Measurements from ENCODE around the gene GLG1. TPM values are rescaled to one million over a fixed set of nuclear protein-coding genes. Genes with fewer than 3 reads are reported as not detected.
A peak's percentile ranks its signal among the peaks of the same experiment; 100 is the strongest.

Gene GLG1
- total RNA-seq, 1 donor from 2014 or later = 153 TPM

DNA sequence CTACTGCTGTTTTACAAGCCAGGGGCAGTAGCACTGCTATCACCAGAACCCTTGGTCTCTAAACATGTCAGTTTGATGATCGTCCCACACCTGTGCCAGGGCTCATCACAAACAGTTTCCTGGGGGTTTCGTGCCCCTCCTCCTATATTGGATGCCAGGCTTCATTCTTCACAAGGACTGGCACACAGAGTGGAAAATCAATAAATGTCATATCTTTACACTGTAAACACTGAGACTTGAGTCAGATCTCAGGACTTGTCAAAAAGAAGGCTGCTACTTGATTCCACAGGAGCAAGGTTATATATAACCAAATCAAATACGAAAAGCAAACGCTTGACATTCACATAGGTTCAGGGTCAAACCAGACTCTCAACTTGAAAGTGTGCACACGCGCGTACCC lies 146.4 kb downstream of the GLG1 start:
- no peak for TF ChIP-seq EZH2 (IDR thresholded peaks at IDR 0.05; ENCODE audit: insufficient read depth, low read length)
- TF ChIP-seq, protein P1, sequence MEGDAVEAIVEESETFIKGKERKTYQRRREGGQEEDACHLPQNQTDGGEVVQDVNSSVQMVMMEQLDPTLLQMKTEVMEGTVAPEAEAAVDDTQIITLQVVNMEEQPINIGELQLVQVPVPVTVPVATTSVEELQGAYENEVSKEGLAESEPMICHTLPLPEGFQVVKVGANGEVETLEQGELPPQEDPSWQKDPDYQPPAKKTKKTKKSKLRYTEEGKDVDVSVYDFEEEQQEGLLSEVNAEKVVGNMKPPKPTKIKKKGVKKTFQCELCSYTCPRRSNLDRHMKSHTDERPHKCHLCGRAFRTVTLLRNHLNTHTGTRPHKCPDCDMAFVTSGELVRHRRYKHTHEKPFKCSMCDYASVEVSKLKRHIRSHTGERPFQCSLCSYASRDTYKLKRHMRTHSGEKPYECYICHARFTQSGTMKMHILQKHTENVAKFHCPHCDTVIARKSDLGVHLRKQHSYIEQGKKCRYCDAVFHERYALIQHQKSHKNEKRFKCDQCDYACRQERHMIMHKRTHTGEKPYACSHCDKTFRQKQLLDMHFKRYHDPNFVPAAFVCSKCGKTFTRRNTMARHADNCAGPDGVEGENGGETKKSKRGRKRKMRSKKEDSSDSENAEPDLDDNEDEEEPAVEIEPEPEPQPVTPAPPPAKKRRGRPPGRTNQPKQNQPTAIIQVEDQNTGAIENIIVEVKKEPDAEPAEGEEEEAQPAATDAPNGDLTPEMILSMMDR (IDR thresholded peaks at IDR 0.05; ENCODE audit: insufficient read depth, low read depth, low read length) = no peak
- Histone ChIP-seq H3K9ac (ENCODE audit: low read length) (no peak overlapping the region), H3K27me3 (ENCODE audit: insufficient read depth, low read length) (no peaks in the 10 kb centered on the region), H3K36me3 (ENCODE audit: insufficient read depth, low read length) (peaks cover 50% of the 10 kb centered on the region), H3K79me2 (ENCODE audit: insufficient read depth, low read length) (no peaks in the 10 kb centered on the region), H3K4me3 (ENCODE audit: insufficient read depth, low read depth, low read length) (no peak overlapping the region), H4K20me1 (ENCODE audit: insufficient read depth, low read length) (peaks cover 8% of the 10 kb centered on the region), H3K27ac (ENCODE audit: low read depth, low read length) (no peak overlapping the region), H2AFZ (ENCODE audit: low read depth, low read length) (no peak overlapping the region), H3K9me3 (ENCODE audit: insufficient read depth, low read depth, low read length) (no peaks in the 10 kb centered on the region), H3K4me2 (ENCODE audit: low read length) (no peak overlapping the region), H3K4me1 (ENCODE audit: insufficient read depth, low read length) (peaks cover 11% of the 10 kb centered on the region)
- no peak overlapping the region for H3K4me3 Mint-ChIP-seq (ENCODE audit: unreplicated experiment)
- DNase-seq (ENCODE audit: low read depth) = no peak
- H3K27me3 Mint-ChIP-seq (ENCODE audit: low read depth, unreplicated experiment) = no peaks in the 10 kb centered on the region
- peaks cover 7% of the 10 kb centered on the region for H3K4me1 Mint-ChIP-seq (ENCODE audit: low read depth, unreplicated experiment)
- H3K36me3 Mint-ChIP-seq (ENCODE audit: low read depth, unreplicated experiment) = peaks cover 46% of the 10 kb centered on the region
- no peaks in the 10 kb centered on the region for H3K9me3 Mint-ChIP-seq (ENCODE audit: unreplicated experiment)
- no peak for FAIRE-seq
- H3K27ac Mint-ChIP-seq (ENCODE audit: unreplicated experiment) = no peak overlapping the region

DNA sequence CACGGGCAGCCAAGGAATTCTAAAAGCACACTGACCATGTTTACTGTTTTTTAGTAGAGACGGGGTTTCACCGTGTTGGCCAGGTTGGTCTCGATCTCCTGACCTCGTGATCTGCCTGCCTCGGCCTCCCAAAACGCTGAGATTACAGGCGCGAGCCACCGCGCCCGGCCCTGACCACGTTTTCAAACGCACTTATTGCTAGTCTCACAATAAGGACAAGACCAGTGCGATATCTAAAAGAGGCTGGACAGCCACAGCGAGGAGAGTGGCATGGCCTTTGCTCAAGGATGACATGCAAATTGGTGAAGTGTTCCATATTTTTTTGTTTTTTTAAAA lies 150.7 kb downstream of the GLG1 start:
- Histone ChIP-seq H3K27ac (ENCODE audit: low read depth, low read length) (peak overlapping the region; percentile 95), H3K36me3 (ENCODE audit: insufficient read depth, low read length) (peaks cover 32% of the 10 kb centered on the region), H2AFZ (ENCODE audit: low read depth, low read length) (no peak overlapping the region), H3K4me2 (ENCODE audit: low read length) (peak overlapping the region; percentile 72), H3K9me3 (ENCODE audit: insufficient read depth, low read depth, low read length) (no peaks in the 10 kb centered on the region), H3K79me2 (ENCODE audit: insufficient read depth, low read length) (no peaks in the 10 kb centered on the region), H4K20me1 (ENCODE audit: insufficient read depth, low read length) (no peaks in the 10 kb centered on the region), H3K9ac (ENCODE audit: low read length) (peak overlapping the region; percentile 74), H3K4me1 (ENCODE audit: insufficient read depth, low read length) (peaks cover 26% of the 10 kb centered on the region), H3K4me3 (ENCODE audit: insufficient read depth, low read depth, low read length) (no peak overlapping the region), H3K27me3 (ENCODE audit: insufficient read depth, low read length) (no peaks in the 10 kb centered on the region)
- H3K4me1 Mint-ChIP-seq (ENCODE audit: low read depth, unreplicated experiment) = peaks cover 16% of the 10 kb centered on the region
- no peaks in the 10 kb centered on the region for H3K27me3 Mint-ChIP-seq (ENCODE audit: low read depth, unreplicated experiment)
- FAIRE-seq (no peak), DNase-seq (ENCODE audit: low read depth) (no peak)
- TF ChIP-seq, protein P1 (IDR thresholded peaks at IDR 0.05; ENCODE audit: insufficient read depth, low read depth, low read length) = no peak
- no peak for TF ChIP-seq EZH2 (IDR thresholded peaks at IDR 0.05; ENCODE audit: insufficient read depth, low read length)
- peaks cover 49% of the 10 kb centered on the region for H3K36me3 Mint-ChIP-seq (ENCODE audit: low read depth, unreplicated experiment)
- H3K9me3 Mint-ChIP-seq (ENCODE audit: unreplicated experiment) = no peaks in the 10 kb centered on the region
- H3K4me3 Mint-ChIP-seq (ENCODE audit: unreplicated experiment) = no peak overlapping the region
- H3K27ac Mint-ChIP-seq (ENCODE audit: unreplicated experiment) = no peak overlapping the region

DNA sequence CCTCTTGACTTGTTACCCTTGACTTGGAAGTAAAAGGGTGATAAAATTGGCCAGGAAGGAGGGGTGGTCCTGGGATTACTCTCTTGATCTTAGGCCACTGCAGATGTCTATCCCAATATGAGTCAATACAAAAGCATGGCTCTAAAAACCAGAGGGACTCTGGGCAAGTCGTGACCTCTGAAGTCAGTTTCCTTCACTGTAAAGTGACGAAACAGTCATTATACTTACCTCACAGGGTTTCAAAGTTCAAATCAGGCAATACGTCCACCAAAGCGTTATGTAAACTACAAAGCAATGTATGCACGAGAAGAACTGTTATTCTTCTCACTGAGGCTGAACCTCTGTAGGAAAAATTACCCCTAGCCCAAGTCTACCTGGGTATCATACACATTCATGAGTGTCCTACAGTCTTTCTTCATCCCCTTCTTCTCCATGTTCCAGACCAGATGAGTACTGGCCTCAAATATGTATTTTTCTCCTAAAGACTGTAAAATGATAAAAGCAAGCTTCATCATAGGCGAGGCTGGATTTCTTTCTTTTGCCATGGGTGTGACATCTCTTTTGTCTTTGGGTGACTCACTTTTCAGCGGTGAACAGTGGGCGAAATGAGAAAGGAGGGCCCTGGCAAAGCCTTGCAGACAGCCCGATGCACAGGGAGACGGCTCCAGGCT lies 151.2 kb downstream of the GLG1 start:
- peaks cover 16% of the 10 kb centered on the region for H3K4me1 Mint-ChIP-seq (ENCODE audit: low read depth, unreplicated experiment)
- Histone ChIP-seq H3K9me3 (ENCODE audit: insufficient read depth, low read depth, low read length) (no peaks in the 10 kb centered on the region), H3K4me1 (ENCODE audit: insufficient read depth, low read length) (peaks cover 26% of the 10 kb centered on the region), H4K20me1 (ENCODE audit: insufficient read depth, low read length) (no peaks in the 10 kb centered on the region), H3K4me3 (ENCODE audit: insufficient read depth, low read depth, low read length) (no peak overlapping the region), H3K36me3 (ENCODE audit: insufficient read depth, low read length) (peaks cover 29% of the 10 kb centered on the region), H2AFZ (ENCODE audit: low read depth, low read length) (no peak overlapping the region), H3K79me2 (ENCODE audit: insufficient read depth, low read length) (no peaks in the 10 kb centered on the region), H3K27me3 (ENCODE audit: insufficient read depth, low read length) (no peaks in the 10 kb centered on the region), H3K4me2 (ENCODE audit: low read length) (peak overlapping the region; percentile 72), H3K9ac (ENCODE audit: low read length) (peak overlapping the region; percentile 74), H3K27ac (ENCODE audit: low read depth, low read length) (peak overlapping the region; percentile 95)
- FAIRE-seq = no peak
- H3K27me3 Mint-ChIP-seq (ENCODE audit: low read depth, unreplicated experiment) = no peaks in the 10 kb centered on the region
- H3K27ac Mint-ChIP-seq (ENCODE audit: unreplicated experiment) = peak overlapping the region; percentile 87
- peak; percentile 87 for DNase-seq (ENCODE audit: low read depth)
- TF ChIP-seq EZH2 (IDR thresholded peaks at IDR 0.05; ENCODE audit: insufficient read depth, low read length) = no peak
- TF ChIP-seq, protein P1 (IDR thresholded peaks at IDR 0.05; ENCODE audit: insufficient read depth, low read depth, low read length) = no peak
- no peak overlapping the region for H3K4me3 Mint-ChIP-seq (ENCODE audit: unreplicated experiment)
- H3K9me3 Mint-ChIP-seq (ENCODE audit: unreplicated experiment) = no peaks in the 10 kb centered on the region
- H3K36me3 Mint-ChIP-seq (ENCODE audit: low read depth, unreplicated experiment) = peaks cover 51% of the 10 kb centered on the region
